Endodermal cell (in vitro differentiated cells): ENCODE results near the gene MCU. TPM values are rescaled to one million over a fixed set of nuclear protein-coding genes. Genes with fewer than 3 reads are reported as not detected.
A peak's percentile ranks its signal among the peaks of the same experiment; 100 is the strongest.

ENCODE experiments used
- DNase-seq: peaks from one replicate; pipeline ENCODE4 v3.0.0-alpha.2; 2017
- H3K27ac ChIP-seq: 2 replicates; pipeline ENCODE4 v1.5.1; 2013; ENCODE audit warnings: mild to moderate bottlenecking, low read depth, low read length, moderate library complexity
- H3K27me3 ChIP-seq: 2 replicates; pipeline ENCODE4 v1.6.1; 2013; ENCODE audit warnings: mild to moderate bottlenecking, low read length, moderate library complexity; ENCODE audit not compliant: insufficient read depth, control insufficient read depth, poor library complexity, severe bottlenecking
- H3K36me3 ChIP-seq: 2 replicates; pipeline ENCODE4 v1.7.0; 2013; ENCODE audit warnings: mild to moderate bottlenecking, low read length, moderate library complexity; ENCODE audit not compliant: control insufficient read depth, insufficient read depth
- H3K4me1 ChIP-seq: one replicate; pipeline ENCODE4 v1.7.0; 2013; ENCODE audit warnings: low read length; ENCODE audit not compliant: control insufficient read depth, insufficient read depth
- H3K4me3 ChIP-seq: 2 replicates; pipeline ENCODE4 v1.5.1; 2013; ENCODE audit warnings: mild to moderate bottlenecking, low read length, moderate library complexity
- H3K9ac ChIP-seq: 2 replicates; pipeline ENCODE4 v1.6.1; 2013; ENCODE audit warnings: mild to moderate bottlenecking, low read length, moderate library complexity; ENCODE audit not compliant: poor library complexity, severe bottlenecking; ENCODE audit errors: extremely low read depth
- H3K9me3 ChIP-seq: 2 replicates; pipeline ENCODE4 v1.6.1; 2013; ENCODE audit warnings: mild to moderate bottlenecking, low read length, moderate library complexity; ENCODE audit not compliant: control insufficient read depth
- H3K27ac Mint-ChIP-seq: 2 replicates; pipeline ENCODE4 v1.8.0; 2020; ENCODE audit warnings: mixed read lengths
- H3K27me3 Mint-ChIP-seq: 2 replicates; pipeline ENCODE4 v1.8.0; 2021; ENCODE audit warnings: mild to moderate bottlenecking, mixed read lengths; ENCODE audit not compliant: insufficient read depth
- H3K36me3 Mint-ChIP-seq: 2 replicates; pipeline ENCODE4 v1.8.0; 2020; ENCODE audit warnings: low read depth, mixed read lengths
- H3K4me1 Mint-ChIP-seq: 2 replicates; pipeline ENCODE4 v1.8.0; 2020; ENCODE audit warnings: mixed read lengths
- H3K4me3 Mint-ChIP-seq: 2 replicates; pipeline ENCODE4 v1.8.0; 2020; ENCODE audit warnings: mild to moderate bottlenecking, moderate library complexity, mixed read lengths
- H3K9me3 Mint-ChIP-seq: 2 replicates; pipeline ENCODE4 v1.8.0; 2020; ENCODE audit warnings: mild to moderate bottlenecking, mixed read lengths
- CTCF ChIP-seq: fragments of 200-600 bp; sonication (generic); conservative IDR thresholded peaks from 2 replicates; pipeline ENCODE4 v1.5.0; 2021; ENCODE audit warnings: antibody characterized with exemption, mild to moderate bottlenecking
- WGBS, 2 experiments: methylation state at CpG; one replicate each; pipeline versions ENCODE4 v1.1.5 to v1.1.7; 2013; ENCODE audit warnings: missing lambda C conversion rate in 2 of 2, mixed read lengths in 1 of 2; ENCODE audit not compliant: insufficient coverage in 1 of 2, insufficient read length in 1 of 2; 5-methylcytosine and 5-hydroxymethylcytosine counted together
- total RNA-seq, 2 donors: library from RNA; stranded (reverse); fragmentation: NEBNext Ultra II Directional in 1 of 2; extraction: Animal tissue kit (Norgen Biotek cat#: 25700) in 1 of 2; gene quantifications; 2 replicates in 1 of 2; 3 replicates in 1 of 2; pipeline ENCODE4 v1.2.1, GENCODE V29; 2021

Gene MCU
- total RNA-seq, 2 donors from 2014 or later = 46.1 to 48.5 TPM

- Histone ChIP-seq H3K27me3 (no peaks in the 10 kb centered on the region), H3K4me3 (no peak overlapping the region), H3K27ac (no peak overlapping the region), H3K4me1 (no peaks in the 10 kb centered on the region), H3K9ac (no peak overlapping the region), H3K36me3 (peaks cover 7% of the 10 kb centered on the region), H3K9me3 (peaks cover 18% of the 10 kb centered on the region)
- Mint-ChIP-seq H3K4me1 (peaks cover 4% of the 10 kb centered on the region), H3K9me3 (peaks cover 19% of the 10 kb centered on the region), H3K4me3 (no peak overlapping the region), H3K36me3 (peaks cover 15% of the 10 kb centered on the region), H3K27me3 (no peaks in the 10 kb centered on the region), H3K27ac (no peak overlapping the region)
- no peak for TF ChIP-seq CTCF
- DNase-seq = no peak
- 91 to 95% methylated on average over 1 to 4 of the region's 4 CpGs for WGBS, 2 experiments
These were observed 130.5 kb downstream of the MCU start for GRCh38 chr10:72822342-72822986.

GRCh38 chr10:72825163-72825562 lies 133.2 kb downstream of the MCU start:
- Histone ChIP-seq H3K36me3 (peaks cover 7% of the 10 kb centered on the region), H3K4me1 (no peaks in the 10 kb centered on the region), H3K27ac (no peak overlapping the region), H3K9ac (no peak overlapping the region), H3K27me3 (no peaks in the 10 kb centered on the region), H3K9me3 (peaks cover 18% of the 10 kb centered on the region), H3K4me3 (no peak overlapping the region)
- no peak for DNase-seq
- Mint-ChIP-seq H3K27me3 (no peaks in the 10 kb centered on the region), H3K27ac (peak overlapping the region; percentile 8), H3K36me3 (peaks cover 15% of the 10 kb centered on the region), H3K4me1 (peaks cover 16% of the 10 kb centered on the region), H3K4me3 (no peak overlapping the region), H3K9me3 (peaks cover 19% of the 10 kb centered on the region)
- TF ChIP-seq CTCF = no peak

- Histone ChIP-seq H3K9ac (no peak overlapping the region), H3K36me3 (peaks cover 7% of the 10 kb centered on the region), H3K27ac (no peak overlapping the region), H3K9me3 (peaks cover 18% of the 10 kb centered on the region), H3K4me1 (no peaks in the 10 kb centered on the region), H3K27me3 (no peaks in the 10 kb centered on the region), H3K4me3 (no peak overlapping the region)
- peaks cover 26% of the 10 kb centered on the region for H3K4me1 Mint-ChIP-seq
- H3K27ac Mint-ChIP-seq = no peak overlapping the region
- no peak for TF ChIP-seq CTCF
- H3K4me3 Mint-ChIP-seq = no peak overlapping the region
- peaks cover 15% of the 10 kb centered on the region for H3K36me3 Mint-ChIP-seq
- no peak for DNase-seq
- H3K9me3 Mint-ChIP-seq = peaks cover 19% of the 10 kb centered on the region
- H3K27me3 Mint-ChIP-seq = no peaks in the 10 kb centered on the region
These were observed 134.4 kb downstream of the MCU start for GRCh38 chr10:72826346-72826745.
